IPS-20b (cell line): Measurements from ENCODE around the gene IAPP.

Source experiments
- H3K27ac ChIP-seq: one replicate; pipeline ENCODE4 v1.5.1; 2013; ENCODE audit warnings: low read length
- H3K27me3 ChIP-seq: 2 replicates; pipeline ENCODE4 v1.6.1; 2013; ENCODE audit warnings: mild to moderate bottlenecking, low read length, inconsistent platforms; ENCODE audit not compliant: insufficient read depth
- H3K36me3 ChIP-seq: 2 replicates; pipeline ENCODE4 v1.6.1; 2013; ENCODE audit warnings: low read depth, mild to moderate bottlenecking, inconsistent platforms, low read length, moderate library complexity; ENCODE audit not compliant: insufficient read depth
- H3K4me1 ChIP-seq: 2 replicates; pipeline ENCODE4 v1.6.1; 2013; ENCODE audit warnings: mild to moderate bottlenecking, control low read depth, inconsistent platforms, low read length, moderate library complexity; ENCODE audit not compliant: insufficient read depth
- H3K4me3 ChIP-seq: 2 replicates; pipeline ENCODE4 v1.5.1; 2013; ENCODE audit warnings: mild to moderate bottlenecking, low read length, inconsistent platforms
- H3K9ac ChIP-seq: 2 replicates; pipeline ENCODE4 v1.6.1; 2013; ENCODE audit warnings: low read depth, mild to moderate bottlenecking, inconsistent platforms, low read length, moderate library complexity
- H3K9me3 ChIP-seq: 2 replicates; pipeline ENCODE4 v1.6.1; 2013; ENCODE audit warnings: mild to moderate bottlenecking, low read depth, low read length, inconsistent platforms; ENCODE audit not compliant: insufficient read depth

The IAPP gene

GRCh38 chr12:21372602-21373001, at the start of gene IAPP:
Gene IAPP (plus strand): TSS chr12:21372902. CDS start chr12:21373352, 450 bp downstream.
- no peaks in the 10 kb centered on the region for H3K9me3 ChIP-seq
- 0 out of 2 replicates have a peak, but pooled peaks cover 2% of the 10 kb centered on the region for H3K4me1 ChIP-seq
- no peak within 1 kb of the TSS for H3K9ac ChIP-seq
- H3K27ac ChIP-seq, result no peak within 1 kb of the TSS
- no peak within 1 kb of the TSS for H3K4me3 ChIP-seq
- no peaks in the 10 kb centered on the region for H3K36me3 ChIP-seq
- H3K27me3 ChIP-seq, result no peaks in the 10 kb centered on the region

- Histone ChIP-seq H3K27me3 (no peaks in the 10 kb centered on the region), H3K36me3 (peaks cover 6% of the 10 kb centered on the region), H3K9me3 (peaks cover 32% of the 10 kb centered on the region), H3K27ac (peak overlapping the region; percentile 59), H3K9ac (peak overlapping the region; percentile 49; the same call in 1 of the 2 replicates), H3K4me1 (peaks cover 19% of the 10 kb centered on the region; the same call in 1 of the 2 replicates), H3K4me3 (peak overlapping the region; percentile 24; the same call in 1 of the 2 replicates)
Observed at GRCh38 chr12:21323736-21324135, 49.0 kb upstream of the IAPP start.

DNA sequence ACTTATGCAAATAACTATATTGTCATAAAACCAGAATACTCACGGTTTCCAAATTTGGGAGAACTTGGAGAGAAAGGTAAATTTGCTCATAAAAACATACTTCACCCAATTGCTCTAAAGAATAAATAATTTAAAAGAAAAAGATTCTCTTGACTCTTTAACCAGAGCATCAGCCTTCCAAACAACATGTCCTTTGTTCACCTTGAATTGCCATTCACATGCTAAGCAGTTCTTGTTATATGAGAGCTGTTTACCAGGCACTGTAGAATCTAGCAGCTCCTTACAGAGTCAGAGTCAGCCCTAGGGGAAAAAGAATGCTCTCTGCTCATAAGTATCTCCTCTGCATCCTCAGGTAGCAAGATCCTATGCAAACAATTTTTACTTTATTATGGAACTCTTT, 48.2 kb upstream of the IAPP start:
- H3K9ac ChIP-seq, result peak overlapping the region; percentile 59; the same call in 1 of the 2 replicates
- peaks cover 6% of the 10 kb centered on the region for H3K36me3 ChIP-seq
- peak overlapping the region; percentile 59 for H3K27ac ChIP-seq
- H3K9me3 ChIP-seq, result peaks cover 40% of the 10 kb centered on the region
- peak overlapping the region; percentile 42 for H3K4me3 ChIP-seq
- peaks cover 19% of the 10 kb centered on the region; the same call in 1 of the 2 replicates for H3K4me1 ChIP-seq
- H3K27me3 ChIP-seq, result no peaks in the 10 kb centered on the region

DNA sequence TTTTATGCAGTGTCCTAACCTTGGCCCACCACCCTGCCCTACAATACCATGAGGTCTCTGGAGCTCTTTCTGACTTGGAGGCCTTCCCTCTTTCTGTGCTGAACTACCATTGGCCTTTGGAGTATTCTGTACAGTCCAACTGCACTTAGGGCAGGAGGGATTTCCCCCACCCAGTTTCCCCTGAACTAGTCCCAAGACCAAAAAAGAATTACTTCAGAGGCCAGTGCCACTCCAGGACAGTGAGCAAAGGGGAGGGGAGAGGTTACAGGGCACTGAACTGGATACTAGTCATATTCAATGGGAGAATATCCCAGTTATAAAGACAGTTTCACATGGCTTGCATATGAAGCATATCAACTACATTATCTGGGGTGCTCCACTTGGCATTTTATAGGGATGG, 44.1 kb upstream of the IAPP start:
- Histone ChIP-seq H3K4me3 (no peak overlapping the region), H3K9ac (no peak overlapping the region), H3K27ac (no peak overlapping the region), H3K9me3 (peaks cover 70% of the 10 kb centered on the region), H3K27me3 (no peaks in the 10 kb centered on the region), H3K36me3 (peaks cover 6% of the 10 kb centered on the region), H3K4me1 (peaks cover 18% of the 10 kb centered on the region; the same call in 1 of the 2 replicates)

GRCh38 chr12:21330682-21331253, 41.9 kb upstream of the IAPP start:
- H3K27me3 ChIP-seq, result no peaks in the 10 kb centered on the region

DNA sequence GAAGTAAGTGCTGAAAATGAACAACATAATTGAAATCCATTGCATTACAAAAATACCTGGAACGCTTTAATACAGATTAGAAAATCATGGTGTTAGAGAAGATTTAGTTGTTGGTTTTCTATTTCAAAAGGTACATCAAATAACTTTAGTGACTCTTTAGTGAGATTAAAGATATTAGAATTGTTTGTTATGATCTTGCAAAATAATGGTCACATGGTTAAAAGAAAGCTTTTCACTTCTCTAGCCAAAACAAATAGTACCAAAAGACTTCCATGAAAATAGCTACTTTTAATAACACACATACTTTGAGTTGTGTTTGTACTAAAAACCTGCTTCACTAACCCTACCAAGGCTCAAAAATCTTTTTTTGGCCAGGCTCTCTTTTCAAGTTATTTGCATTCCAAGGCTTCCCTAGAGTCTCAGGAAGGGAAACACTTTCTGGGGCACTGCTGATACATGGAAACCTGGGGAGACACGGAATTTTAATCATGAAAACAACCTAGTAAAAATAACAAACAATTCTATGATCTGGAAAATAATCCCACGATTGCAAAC, 37.9 kb upstream of the IAPP start, which contains the start of gene SLCO1A2:
SLCO1A2 (minus strand) TSS at position 147 of the 555 bp plus-strand sequence. CDS start 270 bp downstream, outside the sequence.
- no peak within 1 kb of the TSS for H3K9ac ChIP-seq
- peaks cover 8% of the 10 kb centered on the region for H3K4me1 ChIP-seq
- H3K36me3 ChIP-seq, result no peaks in the 10 kb centered on the region
- no peaks in the 10 kb centered on the region for H3K27me3 ChIP-seq
- H3K27ac ChIP-seq, result no peak within 1 kb of the TSS
- H3K9me3 ChIP-seq, result peaks cover 30% of the 10 kb centered on the region
- H3K4me3 ChIP-seq, result no peak within 1 kb of the TSS

More at GRCh38 chr12:21330682-21331253, 41.9 kb upstream of the IAPP start:
- H3K36me3 ChIP-seq, result peaks cover 6% of the 10 kb centered on the region
- no peak overlapping the region for H3K27ac ChIP-seq
- H3K4me3 ChIP-seq, result no peak overlapping the region
- no peak overlapping the region for H3K9ac ChIP-seq
- H3K9me3 ChIP-seq, result peaks cover 68% of the 10 kb centered on the region
- H3K4me1 ChIP-seq, result no peaks in the 10 kb centered on the region

GRCh38 chr12:21336656-21337055, 36.0 kb upstream of the IAPP start:
- Histone ChIP-seq H3K9me3 (peaks cover 12% of the 10 kb centered on the region), H3K27ac (no peak overlapping the region), H3K9ac (no peak overlapping the region), H3K27me3 (no peaks in the 10 kb centered on the region), H3K4me3 (no peak overlapping the region), H3K4me1 (peaks cover 11% of the 10 kb centered on the region), H3K36me3 (no peaks in the 10 kb centered on the region)

GRCh38 chr12:21337453-21337852, 35.2 kb upstream of the IAPP start:
- no peak overlapping the region for H3K4me3 ChIP-seq
- H3K36me3 ChIP-seq, result no peaks in the 10 kb centered on the region
- no peaks in the 10 kb centered on the region for H3K27me3 ChIP-seq
- no peak overlapping the region for H3K27ac ChIP-seq
- H3K9me3 ChIP-seq, result peaks cover 6% of the 10 kb centered on the region
- H3K4me1 ChIP-seq, result peaks cover 11% of the 10 kb centered on the region
- no peak overlapping the region for H3K9ac ChIP-seq

- Histone ChIP-seq H3K4me3 (no peak overlapping the region), H3K9ac (no peak overlapping the region), H3K9me3 (peaks cover 3% of the 10 kb centered on the region; the same call in 1 of the 2 replicates), H3K27ac (no peak overlapping the region), H3K27me3 (no peaks in the 10 kb centered on the region), H3K36me3 (no peaks in the 10 kb centered on the region), H3K4me1 (peaks cover 11% of the 10 kb centered on the region)
Observed at GRCh38 chr12:21337959-21338744, 34.5 kb upstream of the IAPP start.

- Histone ChIP-seq H3K9me3 (peaks cover 3% of the 10 kb centered on the region; the same call in 1 of the 2 replicates), H3K27me3 (no peaks in the 10 kb centered on the region), H3K36me3 (no peaks in the 10 kb centered on the region), H3K4me1 (peaks cover 23% of the 10 kb centered on the region), H3K9ac (no peak overlapping the region), H3K27ac (no peak overlapping the region), H3K4me3 (no peak overlapping the region)
Observed at GRCh38 chr12:21339921-21340320, 32.8 kb upstream of the IAPP start.

- Histone ChIP-seq H3K36me3 (no peaks in the 10 kb centered on the region), H3K9me3 (peaks cover 3% of the 10 kb centered on the region; the same call in 1 of the 2 replicates), H3K9ac (no peak overlapping the region), H3K4me3 (no peak overlapping the region), H3K4me1 (peaks cover 28% of the 10 kb centered on the region), H3K27me3 (no peaks in the 10 kb centered on the region), H3K27ac (no peak overlapping the region)
Observed at GRCh38 chr12:21340403-21340802, 32.3 kb upstream of the IAPP start.
